Activated naive CD4-positive, alpha-beta T cell (primary cell): Measurements from ENCODE around the gene PRKAG2.

Source experiments
- DNase-seq, 4 experiments: peaks; one replicate each; lab custom pipeline; 2025; lab: John Stamatoyannopoulos, UW

The PRKAG2 gene

DNA sequence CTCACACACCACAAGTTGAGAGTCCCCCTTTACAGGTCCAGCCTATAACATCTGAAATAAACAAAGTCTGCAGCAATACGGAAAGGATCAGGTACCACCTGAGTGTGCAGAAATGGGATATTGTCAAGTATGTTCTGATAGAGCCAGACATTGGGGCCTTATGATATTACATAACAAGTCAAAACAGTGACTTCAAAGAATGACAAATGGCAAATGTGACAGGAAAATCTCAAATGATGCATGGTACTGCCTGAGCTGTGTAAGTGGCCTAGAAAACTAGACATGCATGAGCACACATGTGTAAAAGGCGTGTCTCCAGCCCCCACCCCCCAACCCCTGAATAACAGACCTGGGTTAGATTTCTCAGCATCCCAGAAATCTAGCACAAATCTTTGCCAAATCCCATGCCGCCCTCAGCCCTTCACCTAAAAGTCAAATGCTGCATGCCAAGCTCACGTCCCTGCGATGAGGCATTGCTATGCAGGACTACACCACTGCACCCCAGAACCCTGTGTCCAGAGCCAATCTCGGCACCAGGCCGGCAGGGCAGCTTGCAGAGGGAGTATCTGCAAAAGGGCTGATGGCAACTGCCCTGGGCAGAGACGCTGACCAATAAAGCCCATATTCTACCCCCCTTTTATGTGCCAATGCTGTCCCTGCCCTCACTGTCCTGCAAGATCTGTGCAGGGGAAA, 58.8 kb downstream of the PRKAG2 start:
- DNase-seq, result no peak

DNA sequence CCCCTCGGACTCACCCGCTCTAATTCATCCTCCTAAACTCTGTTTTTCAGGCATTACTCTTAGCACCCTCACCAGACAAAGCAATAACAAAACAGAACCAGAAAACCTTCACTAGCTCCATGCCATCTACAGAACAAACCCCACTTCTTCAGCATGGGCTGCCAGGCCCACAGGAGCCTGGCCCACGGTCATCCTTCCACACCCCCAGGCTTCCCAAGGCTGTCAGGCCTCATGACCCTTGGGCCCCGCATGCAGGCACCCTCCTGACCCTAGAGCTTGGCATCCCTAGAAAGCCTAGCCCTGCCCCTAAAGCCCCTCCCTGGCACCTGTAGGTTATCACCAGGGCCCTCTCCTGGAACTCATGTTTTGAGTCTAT, 59.6 kb downstream of the PRKAG2 start:
- no peak for DNase-seq

GRCh38 chr7:151816562-151817314, 60.2 kb downstream of the PRKAG2 start:
- no peak for DNase-seq

- no peak for DNase-seq
These were observed 61.5 kb downstream of the PRKAG2 start for GRCh38 chr7:151815419-151815818.

DNA sequence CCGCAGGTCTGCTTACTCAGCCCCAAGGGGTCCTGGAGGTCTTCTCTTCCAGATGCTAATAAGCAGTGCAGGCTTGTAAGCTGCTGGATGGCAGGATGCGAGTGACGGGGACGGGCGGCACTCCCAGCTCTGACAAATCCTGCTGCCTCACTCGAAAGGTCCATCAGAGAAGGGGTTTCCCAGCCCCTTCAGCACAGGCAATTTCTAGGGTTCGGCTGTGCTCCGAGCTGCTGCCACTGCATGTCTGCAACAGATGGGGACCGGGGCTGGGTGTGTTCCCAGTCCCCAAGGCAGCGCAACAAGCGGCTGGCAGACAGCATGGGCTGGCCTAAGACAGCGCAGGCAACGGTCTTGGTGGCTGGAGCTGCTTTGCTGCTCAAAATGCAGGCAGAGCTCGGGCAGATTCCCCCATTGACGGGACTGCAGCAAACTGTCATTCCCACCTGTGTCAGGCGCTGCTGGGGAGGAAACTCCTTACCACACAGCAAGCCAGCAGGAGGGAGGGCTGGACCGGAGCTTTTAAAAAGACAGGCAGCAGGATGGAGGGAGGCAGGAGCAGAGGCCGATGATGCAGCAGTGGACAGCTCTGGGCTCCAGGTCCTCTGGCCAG, 62.4 kb downstream of the PRKAG2 start:
- no peak for DNase-seq

- DNase-seq, result no peak
These were observed 62.9 kb downstream of the PRKAG2 start for GRCh38 chr7:151813997-151814396.

- DNase-seq, result no peak
These were observed 63.5 kb downstream of the PRKAG2 start for GRCh38 chr7:151813445-151813844.

DNA sequence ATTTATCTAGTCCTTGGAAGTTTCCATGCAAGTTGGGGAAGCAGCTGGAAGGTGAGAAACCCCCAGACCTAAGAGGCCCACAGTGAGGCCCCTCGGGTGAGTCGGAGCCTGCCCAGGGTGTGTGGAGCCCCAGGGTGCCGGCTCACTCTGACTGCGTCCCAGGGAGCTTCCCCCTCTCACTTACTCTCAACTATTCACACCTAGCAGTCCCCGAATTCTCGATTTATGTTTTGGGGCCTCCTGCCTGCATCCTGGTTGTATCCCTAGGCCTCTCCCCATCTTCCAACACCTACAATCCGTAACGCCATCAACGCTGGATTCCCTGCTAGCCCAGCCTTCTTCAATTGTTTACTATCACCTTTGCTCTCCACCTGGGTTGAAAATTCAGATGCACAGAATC, 63.9 kb downstream of the PRKAG2 start:
- DNase-seq, result no peak

GRCh38 chr7:151810441-151811232, 66.3 kb downstream of the PRKAG2 start:
- no peak for DNase-seq

DNA sequence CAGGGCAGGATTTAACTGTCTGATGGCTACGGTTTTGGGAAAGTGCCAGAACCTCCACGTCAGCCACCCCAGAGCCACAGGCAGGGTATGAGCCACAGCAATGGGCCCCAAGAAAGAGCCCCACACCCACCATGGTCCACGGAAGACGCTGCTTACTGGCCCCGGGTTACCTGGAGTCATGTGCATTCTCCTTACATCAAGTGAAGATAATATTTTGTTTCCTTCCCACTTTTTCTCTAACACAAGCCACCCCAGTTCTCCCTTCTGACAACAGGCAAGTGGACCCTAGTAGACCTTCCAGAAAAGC, 67.1 kb downstream of the PRKAG2 start:
- no peak for DNase-seq

DNA sequence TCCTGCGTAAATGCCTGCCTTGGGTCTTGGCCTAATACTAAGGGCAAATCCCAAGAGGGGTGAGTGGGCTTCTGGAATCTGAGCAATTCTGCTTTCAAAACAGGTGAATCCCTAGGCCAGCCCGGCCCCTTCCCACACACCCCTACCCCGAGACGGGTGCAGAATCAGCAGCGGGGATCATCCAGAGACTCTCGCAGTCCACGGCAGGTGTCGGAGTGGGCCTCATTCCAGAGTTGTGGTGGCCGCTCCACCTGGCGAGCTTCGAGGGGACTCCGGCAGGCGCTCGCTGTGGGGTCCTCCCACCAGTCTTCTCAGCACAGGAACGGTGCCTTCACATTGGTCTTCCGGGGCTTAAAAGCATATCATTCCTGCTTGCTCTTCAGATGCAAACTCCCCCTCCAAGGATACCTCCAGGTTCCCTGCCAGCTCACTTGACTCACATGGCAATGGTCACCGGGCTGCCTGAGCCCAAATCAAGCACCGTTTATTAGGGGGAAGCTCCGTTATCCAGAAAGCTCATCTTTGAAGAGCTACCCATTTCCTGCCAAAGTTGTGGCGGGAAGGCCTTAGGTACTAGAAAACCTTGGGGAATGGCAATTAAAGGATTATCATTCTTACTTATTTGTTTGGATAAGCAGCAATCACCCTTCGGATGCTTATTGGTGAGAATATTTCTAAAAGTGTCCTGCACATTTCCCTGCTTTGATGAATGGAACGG, 67.6 kb downstream of the PRKAG2 start:
- DNase-seq, result no peak

GRCh38 chr7:151808400-151809145, 68.3 kb downstream of the PRKAG2 start:
- no peak for DNase-seq

DNA sequence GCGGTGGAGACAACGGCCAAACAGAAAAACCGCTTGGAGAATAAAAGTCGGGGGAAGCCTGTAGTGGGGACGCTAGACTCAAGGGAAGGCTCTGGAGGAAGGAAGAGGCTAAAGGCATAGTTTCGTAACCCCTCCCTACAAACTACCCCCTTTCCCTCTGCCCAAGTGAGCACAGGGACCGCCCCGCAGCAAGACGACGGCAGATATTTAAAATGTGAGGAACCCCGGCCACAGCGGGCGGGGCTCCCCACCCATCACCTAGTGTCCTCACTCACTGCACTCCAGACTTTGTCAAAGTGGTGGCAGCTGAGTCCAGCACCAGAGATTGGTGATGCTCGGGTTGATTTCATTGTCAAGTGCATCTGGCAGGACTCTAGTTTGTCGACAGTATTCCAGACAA, 69.1 kb downstream of the PRKAG2 start:
- no peak for DNase-seq

DNA sequence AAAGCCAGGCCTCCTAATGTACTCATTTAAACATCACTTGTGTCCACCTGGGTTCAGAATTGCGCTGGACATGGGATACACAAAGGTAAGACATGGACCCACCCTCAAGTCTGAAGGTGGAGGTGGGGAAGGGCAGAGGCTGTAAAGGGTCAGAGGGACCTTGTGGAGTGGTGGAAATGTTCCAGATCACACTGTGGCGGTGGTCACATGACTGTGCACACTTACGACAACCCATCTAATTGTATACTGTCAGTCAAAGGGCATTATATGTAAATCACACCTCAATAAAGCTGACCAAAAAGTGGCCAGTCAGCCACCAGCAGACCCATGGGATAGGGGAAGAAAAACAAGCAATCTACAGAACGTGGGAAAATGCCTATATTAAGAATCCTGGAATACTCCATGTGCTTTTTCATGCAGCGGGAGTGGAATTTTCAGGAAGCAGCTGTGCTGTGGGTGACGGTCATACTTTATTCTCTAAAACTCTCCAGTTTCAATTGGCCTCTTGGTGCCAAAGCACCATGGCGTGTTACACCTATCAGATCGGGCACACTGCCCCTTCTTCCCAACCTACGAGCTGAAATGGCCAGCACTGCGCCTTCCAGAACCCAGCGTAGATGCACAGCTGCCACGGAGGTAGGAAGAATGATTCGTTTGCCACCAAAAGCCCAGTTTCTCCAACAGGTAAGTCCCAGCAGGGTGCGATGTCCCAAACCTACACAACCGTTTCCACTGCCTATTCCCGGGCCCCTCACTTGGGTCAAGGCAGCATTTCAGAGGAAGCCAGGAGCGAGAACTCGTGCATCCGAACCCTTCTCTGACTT, 69.8 kb downstream of the PRKAG2 start:
- DNase-seq, result no peak

- no peak for DNase-seq
These were observed 70.7 kb downstream of the PRKAG2 start for GRCh38 chr7:151806204-151806603.

DNA sequence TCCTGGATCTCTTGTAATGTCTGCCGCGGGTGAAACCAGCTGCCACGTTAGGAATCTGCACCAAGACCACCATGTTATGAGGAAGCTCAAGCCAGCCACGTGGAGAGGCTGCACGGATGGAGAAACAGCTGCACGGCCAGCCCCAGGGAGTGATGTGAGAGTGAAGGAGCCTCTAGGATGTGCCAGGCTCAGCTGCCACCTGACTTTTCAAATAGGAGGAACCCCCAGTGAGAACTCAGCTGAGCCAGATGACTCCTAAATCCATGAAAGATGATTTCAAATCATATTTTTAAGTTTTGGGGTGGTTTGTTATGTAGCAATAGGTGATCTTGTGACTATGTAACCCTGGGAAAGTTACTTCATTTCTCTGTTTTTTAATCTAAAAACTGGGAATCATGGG, 71.7 kb downstream of the PRKAG2 start:
- DNase-seq, result no peak

DNA sequence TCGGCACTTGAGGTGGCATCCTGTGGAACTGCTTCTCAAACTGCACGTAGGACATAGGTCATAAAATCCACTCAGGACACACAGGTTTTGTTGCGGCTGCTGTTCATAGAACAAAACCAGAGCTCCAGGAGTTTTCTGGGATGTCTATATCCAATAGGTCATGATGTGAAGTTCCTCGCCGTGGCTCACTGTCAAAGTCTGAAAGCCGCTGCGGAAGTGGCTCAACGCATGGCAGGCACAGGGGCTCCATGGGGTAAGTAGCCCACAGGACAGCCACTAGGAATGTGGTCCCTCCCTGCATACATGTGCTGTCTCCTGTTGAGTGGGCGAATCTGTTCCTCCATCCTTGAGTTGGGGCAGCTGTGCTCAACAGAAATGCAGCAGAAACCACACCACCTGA, 72.2 kb downstream of the PRKAG2 start:
- DNase-seq, result no peak

DNA sequence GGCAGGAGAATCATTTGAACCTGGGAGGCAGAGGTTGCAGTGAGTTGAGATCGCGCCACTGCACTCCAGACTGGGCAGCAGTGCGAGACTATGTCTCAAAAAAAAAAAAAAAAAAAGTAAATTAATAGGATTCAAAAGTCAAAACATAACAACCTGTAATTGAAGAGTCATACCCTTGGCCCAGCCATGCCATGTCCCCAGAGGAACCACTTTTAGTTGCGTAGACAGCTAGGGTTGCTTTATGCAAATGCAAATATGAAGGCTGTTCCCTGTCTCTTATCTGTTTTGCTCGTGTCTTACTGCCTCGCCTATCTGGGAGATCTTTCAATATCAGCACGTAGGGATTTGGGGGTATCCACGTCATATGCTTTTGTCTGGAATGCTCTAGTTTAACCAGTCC, 73.1 kb downstream of the PRKAG2 start:
- DNase-seq, result no peak

GRCh38 chr7:151802469-151802846, 74.5 kb downstream of the PRKAG2 start:
- no peak for DNase-seq

GRCh38 chr7:151801782-151802468, 75.0 kb downstream of the PRKAG2 start:
- no peak for DNase-seq
